ENCODE data around the gene BBS9. TPM values are rescaled to one million over a fixed set of nuclear protein-coding genes. Genes with fewer than 3 reads are reported as not detected.
"Not testable (repeated sequence)": the region's sequence is repeated elsewhere in the genome, so short reads cannot be mapped to it uniquely, and the experiment has no call there.

Gene BBS9
- total RNA-seq, 1 donor from 2014 or later: 19.6 TPM

DNA sequence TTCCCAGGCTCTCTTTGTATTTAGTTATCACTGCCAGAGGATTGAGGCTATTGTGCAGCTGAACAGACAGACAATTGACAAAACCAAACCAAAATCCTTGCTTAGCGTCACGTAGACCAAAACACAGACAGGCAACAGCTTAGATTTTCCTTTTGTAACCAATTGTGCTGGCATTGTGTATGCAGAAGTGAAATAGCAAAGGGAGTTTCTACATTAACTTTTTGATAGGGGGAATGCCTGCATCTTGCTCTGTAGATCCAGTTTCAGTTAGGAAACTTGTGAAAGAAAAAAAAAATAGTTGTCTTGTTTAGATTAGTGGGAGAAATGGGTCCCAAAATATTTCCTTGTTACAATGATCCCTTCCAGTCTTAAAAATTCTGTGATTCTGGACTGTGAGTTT lies 333.8 kb downstream of the BBS9 start:
- Histone ChIP-seq H3K36me3 (no peaks in the 10 kb centered on the region), H3K4me3 (no peak overlapping the region), H3K27ac (no peak overlapping the region), H3K4me1 (no peaks in the 10 kb centered on the region), H3K27me3 (no peaks in the 10 kb centered on the region), H3K9me3 (no peaks in the 10 kb centered on the region)
- ATAC-seq (no peak), DNase-seq (no peak)
- intact Hi-C loops (cut with DNase I): no loop called here
- TF ChIP-seq, protein P1, sequence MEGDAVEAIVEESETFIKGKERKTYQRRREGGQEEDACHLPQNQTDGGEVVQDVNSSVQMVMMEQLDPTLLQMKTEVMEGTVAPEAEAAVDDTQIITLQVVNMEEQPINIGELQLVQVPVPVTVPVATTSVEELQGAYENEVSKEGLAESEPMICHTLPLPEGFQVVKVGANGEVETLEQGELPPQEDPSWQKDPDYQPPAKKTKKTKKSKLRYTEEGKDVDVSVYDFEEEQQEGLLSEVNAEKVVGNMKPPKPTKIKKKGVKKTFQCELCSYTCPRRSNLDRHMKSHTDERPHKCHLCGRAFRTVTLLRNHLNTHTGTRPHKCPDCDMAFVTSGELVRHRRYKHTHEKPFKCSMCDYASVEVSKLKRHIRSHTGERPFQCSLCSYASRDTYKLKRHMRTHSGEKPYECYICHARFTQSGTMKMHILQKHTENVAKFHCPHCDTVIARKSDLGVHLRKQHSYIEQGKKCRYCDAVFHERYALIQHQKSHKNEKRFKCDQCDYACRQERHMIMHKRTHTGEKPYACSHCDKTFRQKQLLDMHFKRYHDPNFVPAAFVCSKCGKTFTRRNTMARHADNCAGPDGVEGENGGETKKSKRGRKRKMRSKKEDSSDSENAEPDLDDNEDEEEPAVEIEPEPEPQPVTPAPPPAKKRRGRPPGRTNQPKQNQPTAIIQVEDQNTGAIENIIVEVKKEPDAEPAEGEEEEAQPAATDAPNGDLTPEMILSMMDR (IDR thresholded peaks at IDR 0.05): no peak

DNA sequence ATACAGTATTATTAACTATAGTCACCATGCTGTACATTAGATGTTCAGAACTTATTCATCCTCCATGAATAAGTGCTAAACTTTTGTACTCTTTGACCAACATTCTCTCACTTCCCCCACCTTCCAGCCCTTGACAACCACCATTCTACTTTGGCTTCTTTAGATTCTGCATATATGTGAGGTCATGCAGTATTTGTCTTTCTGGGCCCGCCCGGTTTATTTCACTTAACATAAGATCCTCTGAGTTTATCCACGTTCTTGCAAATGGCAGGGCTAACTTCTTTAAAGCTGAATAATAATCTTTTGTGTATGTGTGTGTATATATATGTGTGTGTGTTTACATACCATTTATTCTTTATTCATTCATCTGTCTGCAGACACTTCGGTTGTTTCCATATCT lies 336.8 kb downstream of the BBS9 start:
- intact Hi-C loops (cut with DNase I): no loop called here
- no peaks in the 10 kb centered on the region for H3K27me3 ChIP-seq

DNA sequence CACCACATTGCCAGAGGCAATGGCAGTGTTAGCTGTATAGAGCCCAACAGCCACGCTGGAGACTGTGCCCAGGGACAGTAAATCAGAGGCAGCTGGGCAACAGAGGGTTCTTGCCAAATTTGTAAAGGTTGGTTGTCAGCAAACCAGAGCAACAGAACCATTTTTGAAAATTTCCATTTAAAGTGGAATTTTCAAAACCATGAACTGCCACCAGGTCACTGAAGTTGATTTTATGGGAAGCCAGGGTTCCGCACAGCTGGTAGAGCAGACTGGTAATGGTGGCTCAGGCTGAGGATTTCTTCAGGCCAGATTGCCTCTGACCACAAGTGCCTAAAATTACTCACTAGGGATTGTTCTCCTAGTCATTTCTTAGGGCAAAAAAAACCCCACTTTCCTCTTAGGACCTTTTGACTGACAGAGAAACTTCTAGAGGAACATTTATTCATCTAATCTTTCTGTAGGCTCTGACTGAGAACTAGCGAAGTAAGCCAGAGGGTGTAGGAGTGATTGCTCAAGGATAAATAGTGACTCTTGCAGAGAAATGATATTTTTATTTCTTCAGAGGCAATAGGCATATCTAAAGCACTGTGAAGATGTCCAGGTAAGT lies 342.4 kb downstream of the BBS9 start:
- H3K4me3 ChIP-seq: no peak overlapping the region
- intact Hi-C loops (cut with DNase I): no loop called here
- ATAC-seq (no peak), DNase-seq (no peak)
- H3K27ac ChIP-seq: no peak overlapping the region
- H3K27me3 ChIP-seq: no peaks in the 10 kb centered on the region
- no peaks in the 10 kb centered on the region for H3K9me3 ChIP-seq
- TF ChIP-seq, protein P1 (IDR thresholded peaks at IDR 0.05): no peak
- H3K4me1 ChIP-seq: no peaks in the 10 kb centered on the region
- H3K36me3 ChIP-seq: no peaks in the 10 kb centered on the region

More for the DNA sequence above, 336.8 kb downstream of the BBS9 start:
- TF ChIP-seq, protein P1 (IDR thresholded peaks at IDR 0.05): no peak
- ATAC-seq (no peak), DNase-seq (no peak)
- Histone ChIP-seq H3K9me3 (no peaks in the 10 kb centered on the region), H3K27ac (no peak overlapping the region), H3K4me1 (no peaks in the 10 kb centered on the region), H3K4me3 (no peak overlapping the region), H3K36me3 (no peaks in the 10 kb centered on the region)

DNA sequence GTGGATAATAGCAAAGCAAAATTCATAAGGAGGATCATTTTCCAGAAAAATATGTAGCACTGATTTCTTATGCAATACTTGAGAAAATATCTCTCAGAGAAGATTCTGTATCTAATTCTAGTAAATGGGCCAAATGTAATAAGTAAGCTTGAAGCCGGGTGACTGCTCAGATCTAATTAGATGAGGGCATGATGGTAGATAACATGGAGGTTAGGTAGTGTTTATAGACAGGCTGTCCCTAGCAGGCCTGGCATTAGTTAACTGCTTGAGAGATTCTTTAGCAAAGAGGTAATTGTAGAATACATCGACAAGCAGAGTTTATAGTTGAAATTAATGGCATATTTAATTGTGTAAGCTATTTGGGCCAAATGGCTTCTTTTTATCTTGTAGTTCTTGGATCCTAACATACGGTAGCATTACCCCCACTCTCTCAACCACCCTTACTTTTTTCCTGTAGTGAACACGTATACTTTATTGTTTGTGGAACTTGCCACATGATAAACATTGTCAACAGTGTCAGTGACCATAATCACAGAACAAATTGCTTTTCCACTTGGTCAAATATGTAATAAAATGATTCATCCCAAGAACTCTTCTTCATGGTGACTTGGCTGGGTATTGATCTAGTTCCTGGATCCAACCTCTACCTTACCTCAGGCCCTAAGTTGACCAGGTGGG lies 343.1 kb downstream of the BBS9 start:
- no peaks in the 10 kb centered on the region for H3K4me1 ChIP-seq
- no peak for ATAC-seq

DNA sequence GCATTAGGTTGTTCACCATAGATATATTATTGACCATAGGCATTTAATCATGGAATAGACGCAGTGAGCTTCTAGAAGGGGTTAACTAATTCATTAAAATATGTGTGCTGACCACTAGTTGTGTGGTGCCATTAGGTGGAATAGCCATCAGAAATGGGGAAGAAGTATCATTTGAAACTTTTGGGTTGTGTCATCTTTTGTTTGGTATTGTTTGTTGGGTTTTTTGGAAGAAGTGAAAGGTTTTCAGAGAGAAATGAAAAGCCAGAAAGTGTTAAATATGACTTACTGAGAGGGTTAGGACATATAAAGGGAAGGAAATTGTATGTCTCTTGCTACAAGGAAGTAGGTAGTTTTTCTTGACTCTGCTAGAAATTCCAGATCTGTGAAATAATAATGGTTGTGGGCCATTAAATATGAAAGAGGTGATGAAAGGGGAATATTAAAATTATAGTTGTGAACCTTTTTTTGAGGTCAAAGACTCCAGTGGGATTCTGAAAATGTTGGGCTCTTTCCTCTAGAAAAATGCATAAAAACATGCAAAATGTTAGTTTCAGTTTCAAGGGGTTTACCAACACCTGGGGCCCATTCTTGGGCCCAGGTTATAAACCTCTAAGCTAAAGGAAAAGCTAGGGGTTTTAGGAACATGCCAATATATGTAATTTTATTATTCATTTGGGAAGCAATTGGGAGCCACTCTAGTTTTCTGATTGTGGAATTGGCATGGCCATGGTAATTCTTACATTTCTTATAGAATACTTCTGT lies 348.5 kb downstream of the BBS9 start:
- intact Hi-C loops (cut with DNase I): no loop called here
- TF ChIP-seq, protein P1 (IDR thresholded peaks at IDR 0.05): no peak
- Histone ChIP-seq H3K9me3 (no peaks in the 10 kb centered on the region), H3K4me3 (no peak overlapping the region), H3K27me3 (no peaks in the 10 kb centered on the region), H3K4me1 (no peaks in the 10 kb centered on the region), H3K36me3 (no peaks in the 10 kb centered on the region), H3K27ac (no peak overlapping the region)
- ATAC-seq (no peak), DNase-seq (no peak)

More for the DNA sequence above, 343.1 kb downstream of the BBS9 start:
- TF ChIP-seq, protein P1 (IDR thresholded peaks at IDR 0.05): no peak
- Histone ChIP-seq H3K27me3 (no peaks in the 10 kb centered on the region), H3K27ac (no peak overlapping the region), H3K36me3 (no peaks in the 10 kb centered on the region), H3K4me3 (no peak overlapping the region), H3K9me3 (no peaks in the 10 kb centered on the region)
- DNase-seq: no peak
- intact Hi-C loops (cut with DNase I): no loop called here

DNA sequence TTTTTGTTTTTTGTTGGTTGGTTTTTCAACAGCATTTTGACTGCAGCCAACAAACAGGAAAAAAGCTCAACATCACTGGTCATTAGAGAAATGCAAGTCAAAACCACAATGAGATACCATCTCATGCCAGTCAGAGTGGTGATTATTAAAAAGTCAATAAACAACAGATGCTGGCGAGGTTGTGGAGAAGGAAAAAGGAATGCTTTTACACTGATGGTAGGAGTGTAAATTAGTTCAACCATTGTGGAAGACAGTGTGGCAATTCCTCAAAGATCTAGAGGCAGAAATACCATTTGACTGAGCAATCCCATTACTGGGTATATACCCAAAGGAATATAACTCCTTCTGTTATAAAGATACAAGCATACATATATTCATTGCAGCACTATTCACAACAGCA lies 355.1 kb downstream of the BBS9 start:
- DNase-seq; H3K9me3 ChIP-seq; H3K4me1 ChIP-seq; H3K4me3 ChIP-seq; H3K27me3 ChIP-seq; H3K27ac ChIP-seq; H3K36me3 ChIP-seq; intact Hi-C loops (cut with DNase I); ATAC-seq: not testable (repeated sequence)
